Right lobe of liver (tissue), 4 donors: Measurements from ENCODE around the gene FPR2.

ENCODE experiments used
- POLR2A ChIP-seq: fragments of 450-650 bp; IDR thresholded peaks from one replicate; pipeline ENCODE4 v1.6.1; 2017; ENCODE audit warnings: antibody characterized with exemption, mild to moderate bottlenecking
- TF ChIP-seq, protein P1 (sequence below), 4 donors: fragments of 200-600 bp in 3 of 4; fragments of 450-650 bp in 1 of 4; IDR thresholded peaks; one replicate each; pipeline versions ENCODE4 v1.5.1 to v1.8.0; 2016 to 2022; ENCODE audit warnings: antibody characterized with exemption in 4 of 4, mild to moderate bottlenecking in 2 of 4
- donor health status: DM: no; HTN: no; CAD: no.
- donor health status: DM: no; HTN: no; CAD: no.
- donor health status: DM: no; HTN: yes; CAD: no.

GRCh38 chr19:51799774-51800472, 38.9 kb downstream of the FPR2 start:
- TF ChIP-seq, protein P1, sequence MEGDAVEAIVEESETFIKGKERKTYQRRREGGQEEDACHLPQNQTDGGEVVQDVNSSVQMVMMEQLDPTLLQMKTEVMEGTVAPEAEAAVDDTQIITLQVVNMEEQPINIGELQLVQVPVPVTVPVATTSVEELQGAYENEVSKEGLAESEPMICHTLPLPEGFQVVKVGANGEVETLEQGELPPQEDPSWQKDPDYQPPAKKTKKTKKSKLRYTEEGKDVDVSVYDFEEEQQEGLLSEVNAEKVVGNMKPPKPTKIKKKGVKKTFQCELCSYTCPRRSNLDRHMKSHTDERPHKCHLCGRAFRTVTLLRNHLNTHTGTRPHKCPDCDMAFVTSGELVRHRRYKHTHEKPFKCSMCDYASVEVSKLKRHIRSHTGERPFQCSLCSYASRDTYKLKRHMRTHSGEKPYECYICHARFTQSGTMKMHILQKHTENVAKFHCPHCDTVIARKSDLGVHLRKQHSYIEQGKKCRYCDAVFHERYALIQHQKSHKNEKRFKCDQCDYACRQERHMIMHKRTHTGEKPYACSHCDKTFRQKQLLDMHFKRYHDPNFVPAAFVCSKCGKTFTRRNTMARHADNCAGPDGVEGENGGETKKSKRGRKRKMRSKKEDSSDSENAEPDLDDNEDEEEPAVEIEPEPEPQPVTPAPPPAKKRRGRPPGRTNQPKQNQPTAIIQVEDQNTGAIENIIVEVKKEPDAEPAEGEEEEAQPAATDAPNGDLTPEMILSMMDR (IDR thresholded peaks at IDR 0.05) = no peak
- no peak for TF ChIP-seq POLR2A
